HepG2 (cell line): ENCODE measurements around the gene TEKT5. TPM values are rescaled to one million over a fixed set of nuclear protein-coding genes. Genes with fewer than 3 reads are reported as not detected.

Source experiments
- ATF1 ChIP-seq: IDR thresholded peaks from 2 replicates; pipeline ENCODE4 v1.6.1; 2016; ENCODE audit warnings: mild to moderate bottlenecking, control low read depth
- BCL6 ChIP-seq: IDR thresholded peaks from 2 replicates; pipeline ENCODE4 v1.6.1; 2016; ENCODE audit warnings: missing genetic modification reagents, missing compliant biosample characterization
- GFI1 ChIP-seq: sonication (generic); formaldehyde crosslinking; IDR thresholded peaks from 2 replicates; pipeline ENCODE4 v1.5.0; 2020; ENCODE audit warnings: missing genetic modification reagents, mild to moderate bottlenecking, borderline replicate concordance
- GPN1 ChIP-seq: sonication (generic); formaldehyde crosslinking; IDR thresholded peaks from 2 replicates; pipeline ENCODE4 v1.5.1; 2020; ENCODE audit warnings: missing genetic modification reagents, borderline replicate concordance
- MAFG ChIP-seq: sonication (generic); formaldehyde crosslinking; IDR thresholded peaks from 2 replicates; pipeline ENCODE4 v1.5.1; 2020; ENCODE audit warnings: mild to moderate bottlenecking, missing genetic modification reagents
- MTA1 ChIP-seq: sonication (generic); formaldehyde crosslinking; IDR thresholded peaks from 2 replicates; pipeline ENCODE4 v1.4.0; 2020; ENCODE audit warnings: missing genetic modification reagents, mild to moderate bottlenecking, borderline replicate concordance
- MYC ChIP-seq: sonication (generic); formaldehyde crosslinking; IDR thresholded peaks from 2 replicates; pipeline ENCODE4 v1.9.0; 2021; ENCODE audit warnings: missing genetic modification reagents, borderline replicate concordance
- NFE2L2 ChIP-seq: fragments of 150-350 bp; IDR thresholded peaks from 2 replicates; pipeline ENCODE4 v1.6.1; 2014; ENCODE audit warnings: low read length
- RXRB ChIP-seq: IDR thresholded peaks from 2 replicates; pipeline ENCODE4 v1.6.1; 2016; ENCODE audit warnings: borderline replicate concordance, missing genetic modification reagents, missing compliant biosample characterization
- SALL1 ChIP-seq: sonication (generic); formaldehyde crosslinking; IDR thresholded peaks from 2 replicates; pipeline ENCODE4 v1.8.0; 2022; ENCODE audit warnings: mild to moderate bottlenecking, missing genetic modification reagents
- SMAD1 ChIP-seq: sonication (generic); formaldehyde crosslinking; IDR thresholded peaks from 2 replicates; pipeline ENCODE4 v1.4.0; 2020; ENCODE audit warnings: missing genetic modification reagents, low read depth, mild to moderate bottlenecking, borderline replicate concordance
- SNAPC2 ChIP-seq: sonication (generic); formaldehyde crosslinking; IDR thresholded peaks from 2 replicates; pipeline ENCODE4 v1.8.1; 2022; ENCODE audit warnings: mild to moderate bottlenecking, missing genetic modification reagents
- TEAD3 ChIP-seq: optimal IDR thresholded peaks from 2 replicates; pipeline ENCODE3; 2016; ENCODE audit warnings: borderline replicate concordance
- TFAP4 ChIP-seq: sonication (generic); IDR thresholded peaks from 2 replicates; pipeline ENCODE4 v1.6.1; 2016; ENCODE audit warnings: low read depth, borderline replicate concordance
- ZMYM3 ChIP-seq: sonication (generic); formaldehyde crosslinking; IDR thresholded peaks from 2 replicates; pipeline ENCODE4 v1.5.1; 2020; ENCODE audit warnings: mild to moderate bottlenecking, missing genetic modification reagents
- ZNF136 ChIP-seq: sonication (generic); formaldehyde crosslinking; IDR thresholded peaks from 2 replicates; pipeline ENCODE4 v1.8.1; 2022; ENCODE audit warnings: low read depth, mild to moderate bottlenecking, moderate library complexity, missing genetic modification reagents
- ZNF292 ChIP-seq: sonication (generic); formaldehyde crosslinking; IDR thresholded peaks from 2 replicates; pipeline ENCODE4 v1.8.1; 2022; ENCODE audit warnings: mild to moderate bottlenecking, low read depth, missing genetic modification reagents, borderline replicate concordance
- ZNF317 ChIP-seq: sonication (generic); formaldehyde crosslinking; IDR thresholded peaks from 2 replicates; pipeline ENCODE4 v1.5.0; 2020; ENCODE audit warnings: mild to moderate bottlenecking, missing genetic modification reagents
- ZNF460 ChIP-seq: sonication (generic); formaldehyde crosslinking; IDR thresholded peaks from 2 replicates; pipeline ENCODE4 v1.5.1; 2020; ENCODE audit warnings: missing genetic modification reagents, mild to moderate bottlenecking, borderline replicate concordance
- ZNF563 ChIP-seq: sonication (generic); formaldehyde crosslinking; IDR thresholded peaks from 2 replicates; pipeline ENCODE4 v1.8.0; 2022; ENCODE audit warnings: mild to moderate bottlenecking, moderate library complexity, missing genetic modification reagents
- ZNF7 ChIP-seq: IDR thresholded peaks from 2 replicates; pipeline ENCODE4 v1.6.1; 2016; ENCODE audit warnings: missing biosample characterization, missing genetic modification reagents
- ZNF792 ChIP-seq: IDR thresholded peaks from 2 replicates; pipeline ENCODE4 v1.6.1; 2016
- ZNF816 ChIP-seq: sonication (generic); formaldehyde crosslinking; IDR thresholded peaks from 2 replicates; pipeline ENCODE4 v1.8.0; 2022; ENCODE audit warnings: missing genetic modification reagents, mild to moderate bottlenecking, borderline replicate concordance
- ZNF883 ChIP-seq: sonication (generic); formaldehyde crosslinking; IDR thresholded peaks from 2 replicates; pipeline ENCODE4 v1.5.1; 2020; ENCODE audit warnings: mild to moderate bottlenecking, missing genetic modification reagents; ENCODE audit errors: not compliant biosample characterization
- polyA plus RNA-seq, 8 experiments: library from polyadenylated mRNA; depleted of rRNA in 3 of 8; stranded (reverse) in 7 of 8; unstranded in 1 of 8; fragments of >200 nt; fragmentation: Illumina TruSeq in 4 of 8; extraction: Trizol in 4 of 8; gene quantifications; 2 replicates each; pipeline versions ENCODE4 v1.2.1 to v1.2.3, GENCODE V29; 2011 to 2016; ENCODE audit warnings: low read depth in 4 of 8, missing spikeins in 1 of 8, mixed read lengths in 1 of 8; ENCODE audit not compliant: insufficient read depth in 1 of 8
- total RNA-seq, 5 experiments: library from RNA; depleted of rRNA; stranded (reverse); fragments of >200 nt; fragmentation: Illumina TruSeq; extraction: Trizol; gene quantifications; 2 replicates each; pipeline ENCODE4 v1.2.3, GENCODE V29; 2016; ENCODE audit warnings: low read depth in 1 of 5
- TF ChIP-seq, protein P1 (sequence below): sonication (generic); formaldehyde crosslinking; IDR thresholded peaks from 2 replicates; pipeline ENCODE4 v1.5.0; 2020; ENCODE audit warnings: missing genetic modification reagents, mild to moderate bottlenecking, borderline replicate concordance

Gene TEKT5
- total and polyA plus RNA-seq, 2 of the 13 experiments (the other 11 are each of a cell fraction or from before 2014, with no cell fraction given): 0.16 TPM; not detected in 1

GRCh38 chr16:10613785-10614485 lies 80.8 kb downstream of the TEKT5 start (continued):
- no peak for TF ChIP-seq GPN1 (CRISPR knock-in tag)
- no peak for TF ChIP-seq ZNF563 (CRISPR knock-in tag)
- peak; percentile 36; the same call in 1 of the 2 replicates for TF ChIP-seq NFE2L2
- no peak for TF ChIP-seq MAFG
- 0 out of 2 replicates have a peak, but pooled peaks have one; percentile 4 for TF ChIP-seq BCL6 (CRISPR knock-in tag)
- no peak for TF ChIP-seq ATF1 (CRISPR knock-in tag)
- no peak for TF ChIP-seq SMAD1 (CRISPR knock-in tag)
- peak; percentile 39; the same call in 1 of the 2 replicates for TF ChIP-seq ZNF460 (CRISPR knock-in tag)
- no peak for TF ChIP-seq MYC
- no peak for TF ChIP-seq ZNF792 (CRISPR knock-in tag)
- TF ChIP-seq ZNF292 (CRISPR knock-in tag): peak; percentile 27; the same call in 1 of the 2 replicates
- no peak for TF ChIP-seq ZNF816 (CRISPR knock-in tag)
- TF ChIP-seq ZNF7: no peak
- TF ChIP-seq TEAD3 (CRISPR knock-in tag): peak; percentile 40
- 0 out of 2 replicates have a peak, but pooled peaks have one; percentile 54 for TF ChIP-seq ZNF136 (CRISPR knock-in tag)
- peak; percentile 32; the same call in 1 of the 2 replicates for TF ChIP-seq SALL1 (CRISPR knock-in tag)
- TF ChIP-seq MTA1: no peak
- TF ChIP-seq, protein P1, sequence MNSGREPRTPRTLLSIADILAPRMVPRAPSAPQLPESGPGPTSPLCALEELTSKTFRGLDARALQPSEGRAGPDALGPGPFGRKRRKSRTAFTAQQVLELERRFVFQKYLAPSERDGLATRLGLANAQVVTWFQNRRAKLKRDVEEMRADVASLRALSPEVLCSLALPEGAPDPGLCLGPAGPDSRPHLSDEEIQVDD: no peak
- TF ChIP-seq ZNF317 (CRISPR knock-in tag): no peak
- no peak for TF ChIP-seq RXRB (CRISPR knock-in tag)
- TF ChIP-seq TFAP4: no peak
- peak; percentile 61; the same call in 1 of the 2 replicates for TF ChIP-seq GFI1
- TF ChIP-seq SNAPC2: no peak
- TF ChIP-seq ZNF883 (CRISPR knock-in tag): peak; percentile 38
- TF ChIP-seq ZMYM3 (CRISPR knock-in tag): peak; percentile 92
